HepG2 (cell line): Measurements from ENCODE around the gene PRDX3. TPM values are rescaled to one million over a fixed set of nuclear protein-coding genes. Genes with fewer than 3 reads are reported as not detected.

Source experiments
- BORCS8-MEF2B ChIP-seq: sonication (generic); formaldehyde crosslinking; IDR thresholded peaks from 2 replicates; pipeline ENCODE4 v1.8.0; 2022; ENCODE audit warnings: mild to moderate bottlenecking, missing genetic modification reagents
- GABPB1 ChIP-seq: IDR thresholded peaks from 2 replicates; pipeline ENCODE4 v1.6.1; 2016; ENCODE audit warnings: mild to moderate bottlenecking, missing genetic modification reagents, moderate library complexity, missing compliant biosample characterization
- KLF11 ChIP-seq: IDR thresholded peaks from 2 replicates; pipeline ENCODE4 v1.6.1; 2016; ENCODE audit warnings: missing compliant biosample characterization
- KLF9 ChIP-seq: IDR thresholded peaks from 2 replicates; pipeline ENCODE4 v1.6.1; 2016; ENCODE audit warnings: low read depth
- MATR3 ChIP-seq: sonication (generic); formaldehyde crosslinking; IDR thresholded peaks from 2 replicates; pipeline ENCODE4 v1.4.0; 2020; ENCODE audit warnings: missing genetic modification reagents
- MBD4 ChIP-seq: IDR thresholded peaks from 2 replicates; pipeline ENCODE4 v1.6.1; 2012; ENCODE audit warnings: low read length, inconsistent platforms, borderline replicate concordance
- MED8 ChIP-seq: sonication (generic); formaldehyde crosslinking; IDR thresholded peaks from 2 replicates; pipeline ENCODE4 v1.8.1; 2023; ENCODE audit warnings: mild to moderate bottlenecking, missing genetic modification reagents; ENCODE audit not compliant: insufficient replicate concordance
- PHF20 ChIP-seq: sonication (generic); formaldehyde crosslinking; IDR thresholded peaks from 2 replicates; pipeline ENCODE4 v1.5.0; 2020; ENCODE audit warnings: mild to moderate bottlenecking, missing genetic modification reagents
- PRDM10 ChIP-seq: sonication (generic); formaldehyde crosslinking; IDR thresholded peaks from 2 replicates; pipeline ENCODE4 v1.4.0; 2020; ENCODE audit warnings: low read depth, missing genetic modification reagents
- SP4 ChIP-seq: sonication (generic); formaldehyde crosslinking; IDR thresholded peaks from 2 replicates; pipeline ENCODE4 v1.8.1; 2023; ENCODE audit warnings: mild to moderate bottlenecking, missing genetic modification reagents
- TRAFD1 ChIP-seq: sonication (generic); formaldehyde crosslinking; IDR thresholded peaks from 2 replicates; pipeline ENCODE4 v1.5.1; 2020; ENCODE audit warnings: missing genetic modification reagents, mild to moderate bottlenecking, borderline replicate concordance
- ZBTB39 ChIP-seq: sonication (generic); formaldehyde crosslinking; IDR thresholded peaks from 2 replicates; pipeline ENCODE4 v1.5.0; 2020; ENCODE audit warnings: missing genetic modification reagents
- ZGPAT ChIP-seq: IDR thresholded peaks from 2 replicates; pipeline ENCODE4 v1.6.1; 2016; ENCODE audit warnings: mild to moderate bottlenecking
- ZKSCAN8 ChIP-seq: IDR thresholded peaks from 2 replicates; pipeline ENCODE4 v1.6.1; 2016; ENCODE audit warnings: borderline replicate concordance, missing genetic modification reagents, missing compliant biosample characterization
- ZNF33A ChIP-seq: sonication (generic); formaldehyde crosslinking; IDR thresholded peaks from 2 replicates; pipeline ENCODE4 v1.5.1; 2020; ENCODE audit warnings: missing genetic modification reagents, mild to moderate bottlenecking, moderate library complexity, borderline replicate concordance
- ZNF569 ChIP-seq: sonication (generic); formaldehyde crosslinking; IDR thresholded peaks from 2 replicates; pipeline ENCODE4 v1.5.0; 2020; ENCODE audit warnings: mild to moderate bottlenecking, missing genetic modification reagents, moderate library complexity, borderline replicate concordance
- ZNF572 ChIP-seq: sonication (generic); formaldehyde crosslinking; IDR thresholded peaks from 2 replicates; pipeline ENCODE4 v1.5.1; 2020; ENCODE audit warnings: mild to moderate bottlenecking, missing genetic modification reagents
- ZNF720 ChIP-seq: sonication (generic); formaldehyde crosslinking; IDR thresholded peaks from 2 replicates; pipeline ENCODE4 v1.4.0; 2020; ENCODE audit warnings: missing genetic modification reagents
- polyA plus RNA-seq, 8 experiments: library from polyadenylated mRNA; depleted of rRNA in 3 of 8; stranded (reverse) in 7 of 8; unstranded in 1 of 8; fragments of >200 nt; fragmentation: Illumina TruSeq in 4 of 8; extraction: Trizol in 4 of 8; gene quantifications; 2 replicates each; pipeline versions ENCODE4 v1.2.1 to v1.2.3, GENCODE V29; 2011 to 2016; ENCODE audit warnings: low read depth in 4 of 8, missing spikeins in 1 of 8, mixed read lengths in 1 of 8; ENCODE audit not compliant: insufficient read depth in 1 of 8
- total RNA-seq, 5 experiments: library from RNA; depleted of rRNA; stranded (reverse); fragments of >200 nt; fragmentation: Illumina TruSeq; extraction: Trizol; gene quantifications; 2 replicates each; pipeline ENCODE4 v1.2.3, GENCODE V29; 2016; ENCODE audit warnings: low read depth in 1 of 5

Gene PRDX3
- total and polyA plus RNA-seq, 2 of the 13 experiments (the other 11 are each of a cell fraction or from before 2014, with no cell fraction given): 407 to 565 TPM

- TF ChIP-seq ZBTB39 (no peak), GABPB1 (CRISPR knock-in tag) (peak; percentile 81; the same call in 1 of the 2 replicates), TRAFD1 (CRISPR knock-in tag) (no peak), KLF9 (0 out of 2 replicates have a peak, but pooled peaks have one; percentile 50), SP4 (peak; percentile 81), KLF11 (CRISPR knock-in tag) (peak; percentile 29; the same call in 1 of the 2 replicates), ZNF33A (no peak), ZKSCAN8 (no peak), ZNF569 (CRISPR knock-in tag) (no peak), MED8 (peak; percentile 21), ZNF572 (CRISPR knock-in tag) (peak; percentile 61; the same call in 1 of the 2 replicates), PRDM10 (CRISPR knock-in tag) (no peak), BORCS8-MEF2B (peak; percentile 87), ZNF720 (CRISPR knock-in tag) (no peak), PHF20 (CRISPR knock-in tag) (peak; percentile 55), ZGPAT (CRISPR knock-in tag) (peak; percentile 86), MBD4 (no peak), MATR3 (CRISPR knock-in tag) (no peak)
These were observed 13.2 kb downstream of the PRDX3 start, which contains the start of gene SFXN4 (continued) for GRCh38 chr10:119165171-119166117.
